Neural progenitor cell (in vitro differentiated cells): ENCODE results near the gene HBZ.

Experiments used
- EZH2 ChIP-seq: fragments of 200-600 bp; sonication (generic); IDR thresholded peaks from 2 replicates; pipeline ENCODE4 v1.6.1; 2017; ENCODE audit warnings: antibody characterized with exemption, mild to moderate bottlenecking, moderate library complexity
- EZH2phosphoT487 ChIP-seq: fragments of 200-600 bp; sonication (generic); IDR thresholded peaks from 2 replicates; pipeline ENCODE4 v1.6.1; 2017; ENCODE audit warnings: antibody characterized with exemption

DNA sequence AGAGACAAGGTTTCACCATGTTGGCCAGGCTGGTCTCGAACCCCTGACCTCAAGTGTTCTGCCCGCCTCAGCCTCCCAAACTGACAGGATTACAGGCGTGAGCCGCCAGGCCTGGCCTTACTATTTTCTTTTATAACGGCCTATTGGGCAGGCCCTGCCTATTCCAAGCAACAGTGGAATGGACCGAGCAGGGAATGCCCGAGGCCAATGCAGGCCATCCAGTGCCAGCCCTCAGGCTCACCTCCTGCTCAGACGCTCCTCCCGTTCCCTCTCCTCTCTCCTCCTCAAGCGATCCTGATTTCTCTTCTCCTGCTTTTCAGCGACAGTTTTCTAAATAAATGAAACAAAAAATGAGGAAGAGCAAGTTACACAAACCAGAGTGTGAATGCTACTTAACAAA lies 40.2 kb downstream of the HBZ start:
- TF ChIP-seq EZH2phosphoT487 = no peak
- no peak for TF ChIP-seq EZH2
